Kidney (tissue), 14 donors: ENCODE measurements around the gene HPSE2. TPM values are rescaled to one million over a fixed set of nuclear protein-coding genes. Genes with fewer than 3 reads are reported as not detected.
A peak's percentile ranks its signal among the peaks of the same experiment; 100 is the strongest.

ENCODE experiments used
- DNase-seq, 5 donors: peaks; one replicate each; pipeline ENCODE4 v3.0.0-alpha.2; 2013 to 2020
- FAIRE-seq: peaks from 2 replicates; lab custom pipeline; 2012; peaks lifted over from hg19 to GRCh38; lab: Jason Lieb, UNC
- H3K27ac ChIP-seq, 2 donors: one replicate each; pipeline ENCODE4 v1.7.0; 2013; ENCODE audit warnings: low read depth in 2 of 2, low read length in 2 of 2, inconsistent platforms in 1 of 2
- H3K27me3 ChIP-seq: one replicate; pipeline ENCODE4 v1.7.1; 2013; ENCODE audit warnings: low read length, inconsistent platforms; ENCODE audit not compliant: control insufficient read depth, insufficient read depth
- H3K36me3 ChIP-seq, 3 donors: one replicate each; pipeline versions ENCODE4 v1.7.0 to v1.7.1; 2013; ENCODE audit warnings: low read length in 3 of 3, control low read depth in 1 of 3, inconsistent platforms in 1 of 3; ENCODE audit not compliant: insufficient read depth in 3 of 3, control insufficient read depth in 2 of 3
- H3K4me1 ChIP-seq, 3 donors: one replicate each; pipeline versions ENCODE4 v1.7.0 to v1.7.1; 2013; ENCODE audit warnings: low read length in 3 of 3, inconsistent platforms in 1 of 3, low read depth in 1 of 3; ENCODE audit not compliant: control insufficient read depth in 2 of 3, insufficient read depth in 2 of 3
- H3K4me3 ChIP-seq, 3 donors: one replicate each; pipeline versions ENCODE4 v1.7.0 to v1.8.1; 2013; ENCODE audit warnings: low read length in 3 of 3, control low read depth in 1 of 3, inconsistent platforms in 1 of 3
- H3K9ac ChIP-seq, 3 donors: one replicate each; pipeline versions ENCODE4 v1.7.0 to v1.7.1; 2013; ENCODE audit warnings: low read length in 3 of 3, control low read depth in 1 of 3, inconsistent platforms in 1 of 3
- H3K9me3 ChIP-seq, 3 donors: one replicate each; pipeline versions ENCODE4 v1.7.0 to v1.7.1; 2013; ENCODE audit warnings: low read length in 3 of 3, control low read depth in 1 of 3, inconsistent platforms in 1 of 3; ENCODE audit not compliant: control insufficient read depth in 2 of 3, insufficient read depth in 1 of 3
- CTCF ChIP-seq: IDR thresholded peaks from 3 replicates; pipeline ENCODE4 v1.5.1; 2012; ENCODE audit warnings: mild to moderate bottlenecking, moderate library complexity, borderline replicate concordance; ENCODE audit not compliant: insufficient read depth; ENCODE audit errors: extremely low read depth
- intact Hi-C: fragments of 100-400 bp; cut with DNase I; formaldehyde crosslinking; loops from one replicate; pipeline ENCODE4 v1.11.1; 2022
- polyA plus RNA-seq: library from polyadenylated mRNA; stranded (reverse); fragments of 350-450 nt; fragmentation: Illumina TruSeq; extraction: RNeasy Lipid Tissue Mini Kit (QIAGEN cat#74804); gene quantifications from one replicate; pipeline ENCODE4 v1.2.3, GENCODE V29; 2014; ENCODE audit warnings: low read depth, low replicate concordance; ENCODE audit not compliant: insufficient read depth
- total RNA-seq: library from RNA; stranded (reverse); fragmentation: NEBNext Ultra II Directional; extraction: Animal tissue kit (Norgen Biotek cat#: 25700); gene quantifications from one replicate; pipeline ENCODE4 v1.2.1, GENCODE V29; 2021
- donor health status: control.
- donor health status: control.
- donor health status: control.
- donor health status: control.
- donor health status: control.
- donor health status: DM: yes; HTN: yes; CAD: no.
- donor health status: Normal renal cell carcinoma (clear cell type).

Gene HPSE2
- total and polyA plus RNA-seq, 2 donors from 2014 or later = 1.4 to 3.0 TPM

GRCh38 chr10:98649170-98649569 lies 586.5 kb downstream of the HPSE2 start:
- intact Hi-C loops = no loop called here
- Histone ChIP-seq H3K27ac (no peak overlapping the region), H3K4me1 (no peaks in the 10 kb centered on the region), H3K36me3 (no peaks in the 10 kb centered on the region), H3K9me3 (no peaks in the 10 kb centered on the region), H3K9ac (no peak overlapping the region), H3K27me3 (no peaks in the 10 kb centered on the region), H3K4me3 (no peak overlapping the region)
- no peak for TF ChIP-seq CTCF
- FAIRE-seq (no peak), DNase-seq (no peak)

GRCh38 chr10:98646998-98647917 lies 588.4 kb downstream of the HPSE2 start:
- no peak overlapping the region for H3K4me3 ChIP-seq
- intact Hi-C loops = no loop called here
- TF ChIP-seq CTCF = no peak

GRCh38 chr10:98644466-98644865 lies 591.2 kb downstream of the HPSE2 start:
- H3K4me1 ChIP-seq = no peaks in the 10 kb centered on the region
- DNase-seq (no peak), FAIRE-seq (no peak)
- H3K36me3 ChIP-seq = no peaks in the 10 kb centered on the region
- no peak overlapping the region for H3K27ac ChIP-seq
- TF ChIP-seq CTCF = no peak
- intact Hi-C loops = no loop called here
- no peaks in the 10 kb centered on the region for H3K27me3 ChIP-seq
- no peak overlapping the region for H3K4me3 ChIP-seq
- H3K9ac ChIP-seq = no peak overlapping the region
- no peaks in the 10 kb centered on the region for H3K9me3 ChIP-seq

More at GRCh38 chr10:98646998-98647917, 588.4 kb downstream of the HPSE2 start:
- no peak overlapping the region for H3K27ac ChIP-seq
- H3K27me3 ChIP-seq = no peaks in the 10 kb centered on the region
- H3K4me1 ChIP-seq = no peaks in the 10 kb centered on the region
- no peaks in the 10 kb centered on the region for H3K9me3 ChIP-seq
- no peaks in the 10 kb centered on the region for H3K36me3 ChIP-seq
- no peak overlapping the region for H3K9ac ChIP-seq
- FAIRE-seq = no peak
- peak in 3 of 5 donors; percentile 41 to 56 (median 53) for DNase-seq
